ENCODE results near the gene ZNF497.

DNA sequence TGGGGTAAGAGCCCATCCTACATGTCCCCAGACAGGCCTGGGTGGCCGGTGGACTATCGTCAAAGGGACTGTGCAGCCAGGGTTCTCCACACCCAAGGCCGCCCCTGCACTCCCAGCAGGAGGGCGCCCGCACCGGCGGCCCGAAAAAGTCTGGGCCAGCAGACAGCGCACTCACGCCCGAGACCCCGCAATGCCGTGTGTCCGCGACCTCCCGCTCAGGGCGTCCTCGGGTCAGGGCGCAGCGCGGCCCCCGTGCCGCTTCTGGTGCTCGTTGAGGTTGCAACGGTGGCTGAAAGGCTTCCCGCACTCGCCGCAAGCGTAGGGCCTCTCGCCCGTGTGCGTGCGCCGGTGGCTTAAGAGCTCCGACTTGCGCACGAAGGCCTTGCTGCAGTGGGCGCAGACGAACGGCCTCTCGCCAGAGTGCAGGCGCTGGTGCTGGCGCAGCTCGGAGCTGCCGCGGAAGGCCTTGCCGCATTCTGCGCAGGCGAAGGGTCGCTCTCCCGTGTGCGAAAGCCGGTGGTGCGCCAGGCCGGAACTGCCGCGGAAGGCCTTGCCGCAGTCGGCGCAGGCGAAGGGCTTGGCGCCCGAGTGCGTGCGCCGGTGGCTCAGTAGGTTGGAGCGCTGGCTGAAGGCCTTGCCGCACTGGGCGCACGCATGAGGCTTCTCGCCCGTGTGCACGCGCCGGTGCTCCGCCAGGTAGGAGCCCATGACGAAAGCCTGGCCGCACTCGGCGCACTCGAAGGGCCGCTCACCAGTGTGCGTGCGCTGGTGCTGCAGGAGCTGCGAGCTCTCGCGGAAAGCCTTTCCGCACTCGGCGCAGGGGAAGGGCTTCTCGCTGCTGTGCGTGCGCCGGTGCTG is 6.4 kb downstream of the ZNF497 start:
- TF ChIP-seq CTCF (IDR thresholded peaks at IDR 0.05; ENCODE audit: low read depth, low read length, poor library complexity, severe bottlenecking) (no peak), EZH2phosphoT487 (IDR thresholded peaks at IDR 0.05; ENCODE audit: borderline replicate concordance, low read length) (no peak)
